HG03045 (cell line): ENCODE results near the gene CCL25.
"Not testable (repeated sequence)": the region's sequence is repeated elsewhere in the genome, so short reads cannot be mapped to it uniquely, and the experiment has no call there.

ENCODE experiments used
- ATAC-seq: cut with Tn5 transposase; IDR thresholded peaks from one replicate; pipeline ENCODE4 v1.9.1; 2021; ENCODE audit warnings: mild to moderate bottlenecking, moderate library complexity; ENCODE audit not compliant: unreplicated experiment

Gene CCL25, protein sequence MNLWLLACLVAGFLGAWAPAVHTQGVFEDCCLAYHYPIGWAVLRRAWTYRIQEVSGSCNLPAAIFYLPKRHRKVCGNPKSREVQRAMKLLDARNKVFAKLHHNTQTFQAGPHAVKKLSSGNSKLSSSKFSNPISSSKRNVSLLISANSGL

DNA sequence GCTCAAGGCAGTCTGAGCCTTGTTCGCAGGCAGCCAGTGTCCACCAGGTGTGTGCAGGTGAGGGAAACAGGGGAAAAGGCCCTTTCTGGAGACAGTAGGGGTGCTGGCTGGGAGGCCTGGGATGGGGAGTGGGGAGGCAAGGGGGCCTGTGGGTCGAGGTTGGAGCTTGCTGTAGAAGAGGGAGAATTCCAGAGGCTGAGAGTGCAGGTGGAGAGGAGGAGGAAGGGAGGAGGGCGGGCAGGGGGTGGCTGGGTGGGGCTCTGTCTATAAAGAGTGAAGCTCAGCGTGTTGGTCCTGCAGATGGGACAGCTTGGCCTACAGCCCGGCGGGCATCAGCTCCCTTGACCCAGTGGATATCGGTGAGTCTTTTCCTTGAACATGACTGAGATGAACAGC, at the start of gene CCL25:
Gene CCL25, plus strand, starts transcription at position 297 of the 396 bp plus-strand sequence. CDS start 290 bp downstream, outside the sequence.
- ATAC-seq, result no peak

DNA sequence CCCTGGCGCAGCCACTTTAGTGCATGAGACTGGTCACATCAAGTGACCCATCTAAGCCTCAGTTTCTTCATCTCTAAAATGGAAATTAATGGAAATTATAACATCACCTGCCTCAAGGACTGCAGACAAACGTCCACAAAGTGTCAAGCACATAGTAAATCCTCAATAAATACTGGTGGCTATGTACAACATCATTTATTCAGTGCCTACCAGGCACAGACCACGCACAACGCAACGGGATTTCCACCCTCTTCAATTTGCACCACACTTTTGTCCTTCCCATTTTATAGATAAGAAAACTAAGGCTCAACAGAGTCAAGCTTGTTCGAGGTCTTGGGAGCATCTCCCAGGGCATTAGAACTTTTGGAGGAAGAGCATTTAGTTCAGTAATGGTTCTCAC, 48.6 kb upstream of the CCL25 start:
- no peak for ATAC-seq

DNA sequence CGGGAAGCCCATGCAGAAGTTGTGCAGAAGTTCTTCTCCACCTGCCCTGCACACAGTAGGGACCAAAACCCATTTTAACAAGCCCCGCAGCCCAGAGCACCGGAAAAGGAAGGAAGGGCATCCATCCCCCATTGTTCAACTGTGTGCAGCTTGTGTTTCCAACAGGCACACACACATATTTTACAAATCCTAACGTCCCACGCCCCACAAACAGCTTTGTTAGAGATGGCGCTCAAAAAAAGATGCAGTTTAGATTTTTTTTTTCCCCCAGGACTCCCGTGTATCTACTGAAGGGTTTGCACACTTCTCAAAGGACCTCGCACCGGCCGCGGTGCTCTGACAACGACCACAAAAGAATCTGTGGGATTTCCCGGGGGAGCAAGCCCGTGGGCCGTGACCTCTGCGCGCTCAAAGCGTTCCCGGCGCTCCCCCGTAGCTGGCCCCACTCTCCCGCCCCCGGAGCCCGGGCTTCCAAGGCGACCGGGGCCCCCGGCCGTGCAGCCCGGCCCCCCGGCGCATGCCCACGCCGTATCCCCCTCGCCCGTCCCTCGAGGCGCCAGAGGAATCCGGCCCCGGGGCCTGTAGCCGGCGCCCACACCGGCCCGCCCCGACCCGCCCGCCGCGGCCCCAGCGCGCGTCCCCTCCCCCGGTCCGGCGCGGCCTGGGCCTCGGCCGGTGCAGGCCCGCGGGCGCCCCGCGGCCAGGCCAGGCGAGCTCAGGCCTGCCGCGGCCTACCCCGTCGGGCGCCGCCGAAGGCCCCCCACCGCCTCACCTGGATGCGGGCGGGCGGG, 47.6 kb upstream of the CCL25 start:
- ATAC-seq, result peak; percentile 30

DNA sequence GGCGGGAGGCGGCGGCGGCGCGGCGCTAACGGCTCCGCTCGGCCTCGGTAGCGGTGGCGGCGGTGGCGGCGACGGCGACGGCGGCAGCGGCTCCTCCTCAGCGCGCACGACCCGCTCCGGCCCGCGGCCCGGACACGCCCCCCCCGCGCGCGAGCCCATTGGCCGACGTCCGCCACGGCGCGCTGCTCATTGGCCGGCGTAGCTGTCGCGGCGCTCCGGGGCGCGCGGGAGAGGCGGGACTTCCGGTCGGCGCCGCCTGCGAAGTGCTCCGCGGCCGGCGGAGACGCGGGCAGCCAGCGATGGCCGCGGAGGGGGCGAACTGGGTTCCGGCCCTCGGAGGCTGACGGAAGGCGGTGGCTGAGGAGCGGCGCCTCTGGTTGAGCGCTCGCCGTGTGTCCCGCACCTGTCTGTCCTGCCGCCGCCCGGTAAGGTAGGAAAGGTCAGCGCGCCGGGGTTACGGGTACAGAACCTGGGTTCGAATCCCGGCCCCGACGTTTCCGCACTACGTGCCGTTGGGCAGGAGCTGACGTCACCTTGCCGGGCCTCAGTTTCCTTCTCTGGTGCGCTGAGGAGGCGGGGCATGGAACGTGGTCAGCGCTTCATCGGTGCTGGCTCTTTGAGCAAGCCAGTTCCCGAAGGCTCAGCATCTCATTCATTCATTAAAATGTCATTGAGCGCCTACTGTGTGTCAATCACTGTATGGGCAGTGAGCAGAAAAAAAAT, 46.9 kb upstream of the CCL25 start, which contains the start of gene ELAVL1:
Gene ELAVL1, minus strand, starts transcription at position 108 of the 723 bp plus-strand sequence. CDS start 13,826 bp downstream, outside the sequence.
- peak; percentile 71 for ATAC-seq

GRCh38 chr19:8017808-8018207, 34.8 kb upstream of the CCL25 start:
- no peak for ATAC-seq

- ATAC-seq, result no peak
Measured at GRCh38 chr19:8020681-8021080, 31.9 kb upstream of the CCL25 start.

- ATAC-seq, result no peak
Measured at GRCh38 chr19:8021374-8021773, 31.2 kb upstream of the CCL25 start.

- no peak for ATAC-seq
Measured at GRCh38 chr19:8022275-8022674, 30.3 kb upstream of the CCL25 start.

DNA sequence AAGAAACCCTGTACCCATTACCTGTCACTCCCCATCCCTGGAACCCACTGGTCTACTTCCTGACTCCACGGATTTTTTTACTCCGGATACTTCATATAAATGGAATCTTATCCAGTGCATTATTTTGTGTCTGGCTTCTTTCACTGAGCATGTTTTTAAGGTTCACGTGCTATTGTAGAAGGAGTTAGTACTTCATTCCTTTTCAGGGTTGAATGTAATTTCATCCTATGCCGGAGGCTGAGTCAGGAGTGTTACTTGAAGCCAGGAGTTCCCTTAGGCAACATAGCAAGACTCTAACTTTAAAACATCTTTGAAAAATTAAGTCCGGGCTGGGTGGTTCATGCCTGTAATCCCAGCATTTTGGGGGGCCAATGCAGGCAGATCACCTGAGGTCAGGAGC, 29.2 kb upstream of the CCL25 start:
- ATAC-seq, result no peak

DNA sequence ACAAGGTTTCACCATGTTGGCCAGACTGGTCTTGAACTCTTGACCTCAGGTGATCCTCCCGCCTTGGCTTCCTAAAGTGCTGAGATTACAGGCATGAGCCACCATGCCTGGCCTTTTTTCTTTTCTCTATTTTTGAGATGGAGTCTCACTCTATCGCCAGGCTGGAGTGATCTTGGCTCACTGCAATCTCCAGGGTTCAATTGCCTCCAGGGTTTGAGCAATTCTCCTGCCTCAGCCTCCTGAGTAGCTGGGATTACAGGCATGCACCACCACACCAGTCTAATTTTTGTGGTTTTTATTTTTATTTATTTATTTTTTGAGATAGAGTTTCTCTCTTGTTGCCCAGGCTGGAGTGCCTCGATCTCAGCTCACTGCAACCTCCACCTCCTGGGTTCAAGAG, 28.3 kb upstream of the CCL25 start:
- ATAC-seq, result not testable (repeated sequence)

GRCh38 chr19:8025316-8025715, 27.2 kb upstream of the CCL25 start:
- ATAC-seq, result no peak

- no peak for ATAC-seq
Measured at GRCh38 chr19:8028951-8029491, 23.5 kb upstream of the CCL25 start.

DNA sequence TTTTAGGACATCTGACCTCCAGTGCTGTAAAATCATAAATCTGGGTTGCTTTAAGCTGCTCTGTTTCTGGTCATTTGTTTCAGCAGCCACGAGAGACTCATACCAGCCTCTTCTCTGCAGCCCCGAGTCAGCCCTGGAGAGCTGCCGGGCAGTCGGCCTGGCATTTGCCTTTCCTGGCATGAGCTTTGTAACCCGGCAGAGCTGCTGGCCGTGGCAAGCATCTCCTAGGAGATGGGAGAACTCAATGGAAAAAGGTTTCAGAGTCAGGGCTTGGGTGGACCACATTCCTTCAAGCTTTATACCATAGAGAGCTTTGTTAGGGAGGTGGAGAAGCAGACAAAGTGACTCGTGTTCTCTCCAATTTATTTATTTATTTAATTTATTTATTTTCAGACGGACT, 21.6 kb upstream of the CCL25 start:
- no peak for ATAC-seq

- not testable (repeated sequence) for ATAC-seq
Measured at GRCh38 chr19:8033287-8034177, 19.0 kb upstream of the CCL25 start.

DNA sequence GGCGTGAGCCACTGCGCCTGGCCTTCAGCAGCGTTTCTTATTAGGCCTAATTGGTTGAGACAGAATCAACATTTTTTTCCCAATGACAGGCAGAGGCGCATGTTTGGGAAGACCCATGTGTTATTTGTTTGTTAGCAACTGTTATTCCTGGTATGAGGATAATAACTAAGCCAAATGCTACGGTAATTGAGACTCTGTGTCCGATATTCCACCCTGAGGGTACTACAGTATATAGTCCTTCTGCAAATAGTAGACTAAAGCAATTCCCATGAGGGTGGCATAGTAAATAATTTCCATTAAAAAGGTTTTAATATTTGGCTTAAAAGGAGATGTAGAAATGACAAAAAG, 18.4 kb upstream of the CCL25 start:
- no peak for ATAC-seq

DNA sequence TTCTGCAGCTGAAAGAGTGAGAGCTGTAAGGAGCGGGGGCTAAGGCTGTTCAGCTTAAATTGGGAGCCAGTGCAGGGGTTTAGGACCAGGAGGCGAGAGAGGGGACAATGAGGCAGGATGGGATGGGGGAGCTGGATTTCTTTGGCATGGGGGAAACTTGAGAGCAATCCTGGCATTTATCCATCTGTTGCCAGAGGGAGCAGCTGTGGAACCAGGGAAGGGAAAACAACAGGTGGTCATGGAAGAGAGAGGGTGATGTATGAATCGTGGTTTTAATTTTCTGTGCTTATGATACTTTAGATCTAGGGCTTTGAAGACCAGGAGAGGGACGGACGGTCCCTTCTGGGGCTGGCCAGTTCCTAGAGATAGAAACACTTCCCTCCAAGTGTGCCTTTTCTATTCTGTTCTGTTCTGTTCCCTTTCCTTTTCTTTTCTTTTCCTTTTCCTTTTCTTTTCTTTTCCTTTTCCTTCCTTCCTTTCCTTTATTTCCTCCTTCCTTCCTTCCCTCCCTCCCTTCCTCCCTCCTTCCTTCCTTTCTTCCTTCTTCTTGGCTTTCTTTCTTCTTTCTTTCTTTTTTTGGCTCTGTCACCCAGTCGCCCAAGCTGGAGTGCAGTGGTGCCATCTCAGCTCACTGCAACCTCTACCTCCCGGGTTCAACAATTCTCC, 16.0 kb upstream of the CCL25 start:
- ATAC-seq, result no peak

- ATAC-seq, result no peak
Measured at GRCh38 chr19:8038815-8039214, 13.7 kb upstream of the CCL25 start.

DNA sequence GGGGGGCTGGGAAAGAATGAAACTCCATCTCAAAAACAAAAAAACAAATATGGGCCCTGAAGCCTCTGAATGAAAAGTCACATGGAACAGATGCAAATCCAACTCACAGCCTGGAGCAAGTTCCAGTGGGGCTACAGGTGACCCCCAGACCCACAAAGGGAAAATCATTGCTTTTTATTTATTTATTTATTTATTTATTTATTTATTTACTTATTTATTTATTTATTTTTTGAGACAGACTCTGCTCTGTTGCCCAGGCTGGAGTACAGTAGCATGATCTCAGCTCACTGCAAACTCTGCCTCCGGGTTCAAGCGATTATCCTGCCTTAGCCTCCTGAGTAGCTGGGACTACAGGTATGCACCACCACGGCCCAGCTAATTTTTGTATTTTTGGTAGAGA, 13.3 kb upstream of the CCL25 start:
- ATAC-seq, result no peak

- ATAC-seq, result no peak
Measured at GRCh38 chr19:8041531-8041931, 11.0 kb upstream of the CCL25 start.

- no peak for ATAC-seq
Measured at GRCh38 chr19:8042900-8043299, 9.7 kb upstream of the CCL25 start.
